H1 (cell line): ENCODE data around the gene KRT3. TPM values are rescaled to one million over a fixed set of nuclear protein-coding genes. Genes with fewer than 3 reads are reported as not detected.

Source experiments
- CBX5 ChIP-seq: fragments of 300-800, 300-1000 bp; sonication (generic); IDR thresholded peaks from 2 replicates; pipeline ENCODE4 v1.7.1; 2016; ENCODE audit warnings: antibody characterized with exemption, low read length, low read depth
- CHD7 ChIP-seq: fragments of 300-600 bp; sonication (generic); IDR thresholded peaks from 2 replicates; pipeline ENCODE4 v1.7.1; 2012; ENCODE audit warnings: low read length, moderate library complexity, mild to moderate bottlenecking, inconsistent platforms; ENCODE audit not compliant: insufficient replicate concordance
- PHF8 ChIP-seq: fragments of 200-600 bp; sonication (generic); conservative IDR thresholded peaks from 2 replicates; pipeline ENCODE4 v1.7.1; 2012; ENCODE audit warnings: low read depth, mild to moderate bottlenecking, inconsistent platforms, low read length, moderate library complexity
- SIN3A ChIP-seq, 2 experiments: IDR thresholded peaks in 1 of 2; conservative IDR thresholded peaks in 1 of 2; 2 replicates each; pipeline ENCODE4 v1.6.1; 2011 to 2012; ENCODE audit warnings: low read length in 2 of 2, improper control_type of control experiment in 1 of 2, low read depth in 1 of 2, mild to moderate bottlenecking in 1 of 2
- ZNF274 ChIP-seq: IDR thresholded peaks from 2 replicates; pipeline ENCODE4 v1.7.0; 2012; ENCODE audit warnings: low read length, borderline replicate concordance; ENCODE audit errors: extremely low read depth
- polyA plus RNA-seq, 7 experiments: library from polyadenylated mRNA; depleted of rRNA in 3 of 7; stranded (reverse) in 5 of 7; unstranded in 2 of 7; fragments of >200 nt in 5 of 7; fragments of 200-250 nt in 2 of 7; gene quantifications; 1 replicate in 5 of 7; 2 replicates in 1 of 7; 4 replicates in 1 of 7; pipeline versions ENCODE4 v1.2.1 to v1.2.3, GENCODE V29; 2011 to 2013; ENCODE audit warnings: missing spikeins in 2 of 7, mixed read lengths in 2 of 7
- total RNA-seq: library from RNA; stranded (reverse); fragmentation: NEBNext Ultra II Directional; extraction: Animal tissue kit (Norgen Biotek cat#: 25700); gene quantifications from 2 replicates; pipeline ENCODE4 v1.2.1, GENCODE V29; 2021

KRT3 gene
- total and polyA plus RNA-seq, 2 of the 8 experiments (the other 6 are each of a cell fraction or from before 2014, with no cell fraction given): not detected

DNA sequence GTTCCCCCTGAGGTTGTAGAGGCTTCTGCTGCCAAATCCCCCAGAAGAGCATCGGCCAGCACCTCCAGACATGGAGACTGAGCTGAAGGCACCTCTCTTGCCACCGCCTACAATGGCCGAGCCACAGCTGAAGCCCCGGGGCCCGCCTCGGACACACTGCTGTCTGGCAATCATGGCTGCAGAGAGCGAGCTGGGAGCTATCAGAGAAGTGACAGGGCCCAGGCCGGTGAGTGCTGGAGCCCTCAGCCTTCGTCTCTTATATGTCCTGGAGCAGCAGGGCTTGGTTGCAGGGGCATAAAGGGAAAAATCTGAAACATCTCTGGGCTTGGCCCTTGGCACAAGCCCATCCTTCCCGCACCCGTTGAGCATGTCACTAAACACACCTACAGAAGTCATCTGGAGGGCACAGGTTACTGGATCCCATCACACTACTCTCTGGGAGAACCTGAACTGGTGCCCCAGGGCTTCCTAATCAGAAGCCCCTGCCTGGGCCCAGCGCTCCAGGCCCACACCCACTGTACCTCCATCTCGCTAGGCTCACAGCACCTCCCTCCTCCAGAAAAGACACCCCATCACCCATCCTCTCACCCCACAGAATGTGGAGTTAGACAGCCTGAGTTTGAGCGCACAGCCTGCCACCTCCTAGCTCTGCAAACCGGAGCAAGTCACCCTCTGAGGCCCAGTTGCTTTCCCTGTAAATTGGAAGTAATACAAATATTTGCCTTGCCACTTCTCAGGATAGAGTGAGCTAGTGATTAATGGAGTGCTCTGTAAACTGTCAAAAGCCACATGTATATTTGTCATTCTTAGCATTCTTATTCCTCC, 18.2 kb upstream of the KRT3 start, which contains the start of gene KRT4 (continued):
- TF ChIP-seq CHD7: no peak
- no peak for TF ChIP-seq PHF8
- TF ChIP-seq ZNF274: no peak
- no peak for TF ChIP-seq CBX5
- no peak for TF ChIP-seq SIN3A (conservative IDR thresholded peaks at IDR 0.05 in 1 of 2, IDR thresholded peaks at IDR 0.05 in 1 of 2; ENCODE audit: low read depth in 1 of 2, low read length in 2 of 2)
- TF ChIP-seq, all 59 proteins: peak for 0
